ENCODE results near the gene GPR176.
A peak's percentile ranks its signal among the peaks of the same experiment; 100 is the strongest.
"Not testable (repeated sequence)": the region's sequence is repeated elsewhere in the genome, so short reads cannot be mapped to it uniquely, and the experiment has no call there.

GPR176 gene

GRCh38 chr15:39812651-39813050, 107.4 kb downstream of the GPR176 start:
- not testable (repeated sequence) for H3K36me3 ChIP-seq (replicated peaks in 1 of 2; ENCODE audit: control insufficient read depth in 2 of 2, insufficient read depth in 2 of 2, low read length in 2 of 2); H4K91ac ChIP-seq (ENCODE audit: low read depth, low read length, poor library complexity); H2BK5ac ChIP-seq (ENCODE audit: low read length); H3K9ac ChIP-seq (ENCODE audit: low read depth, low read length, poor library complexity); H3K9me3 ChIP-seq (replicated peaks in 1 of 2; ENCODE audit: control insufficient read depth in 2 of 2, insufficient read depth in 1 of 2, low read depth in 1 of 2, low read length in 2 of 2); H2BK15ac ChIP-seq (ENCODE audit: low read length); H2BK120ac ChIP-seq (ENCODE audit: low read depth, low read length); H3K4me3 ChIP-seq (ENCODE audit: low read length in 2 of 2); H3K4ac ChIP-seq (ENCODE audit: low read length); H3K4me2 ChIP-seq (ENCODE audit: insufficient read depth, low read length, poor library complexity, severe bottlenecking); H3K23ac ChIP-seq (ENCODE audit: low read depth, low read length, poor library complexity); H2BK12ac ChIP-seq (ENCODE audit: low read length); H3K14ac ChIP-seq (ENCODE audit: low read length); H2AK5ac ChIP-seq (ENCODE audit: low read depth, low read length); H3K4me1 ChIP-seq (ENCODE audit: control insufficient read depth in 2 of 2, insufficient read depth in 1 of 2, low read depth in 1 of 2, low read length in 2 of 2); H3K27ac ChIP-seq (replicated peaks; ENCODE audit: low read length); H3K79me1 ChIP-seq (ENCODE audit: low read depth, low read length); H3K18ac ChIP-seq (ENCODE audit: low read length); H2AFZ ChIP-seq (ENCODE audit: low read length); DNase-seq (ENCODE audit: low spot score); H4K8ac ChIP-seq (ENCODE audit: low read depth, low read length)
- H3K27me3 ChIP-seq (ENCODE audit: control insufficient read depth in 3 of 3, insufficient read depth in 3 of 3, low read depth in 1 of 3, low read length in 3 of 3) = peaks cover 0 to 28% (median 0%) of the 10 kb centered on the region in 3 experiments
- WGBS, 2 donors (ENCODE audit: extremely low coverage in 2 of 2, insufficient read length in 2 of 2, insufficient replicate concordance in 1 of 2) = no CpG with 5 or more reads among the region's 3 CpGs

GRCh38 chr15:39808909-39809308, 111.2 kb downstream of the GPR176 start:
- H2BK5ac ChIP-seq (ENCODE audit: low read length) = no peak overlapping the region
- H2BK12ac ChIP-seq (ENCODE audit: low read length) = no peak overlapping the region
- peaks cover 0 to 4% of the 10 kb centered on the region in 2 donors for H3K4me1 ChIP-seq (ENCODE audit: control insufficient read depth in 2 of 2, insufficient read depth in 1 of 2, low read depth in 1 of 2, low read length in 2 of 2)
- no peak overlapping the region for H4K91ac ChIP-seq (ENCODE audit: low read depth, low read length, poor library complexity)
- no peak overlapping the region for H2AFZ ChIP-seq (ENCODE audit: low read length)
- no peak overlapping the region for H3K27ac ChIP-seq (replicated peaks; ENCODE audit: low read length)
- H2BK15ac ChIP-seq (ENCODE audit: low read length) = no peak overlapping the region
- no peak overlapping the region for H3K23ac ChIP-seq (ENCODE audit: low read depth, low read length, poor library complexity)
- no peak overlapping the region for H3K18ac ChIP-seq (ENCODE audit: low read length)
- H3K4ac ChIP-seq (ENCODE audit: low read length) = no peak overlapping the region
- no peak overlapping the region for H2AK5ac ChIP-seq (ENCODE audit: low read depth, low read length)
- no peak overlapping the region for H2BK120ac ChIP-seq (ENCODE audit: low read depth, low read length)
- no peak overlapping the region for H3K4me3 ChIP-seq (ENCODE audit: low read length in 2 of 2)
- H3K27me3 ChIP-seq (ENCODE audit: control insufficient read depth in 3 of 3, insufficient read depth in 3 of 3, low read depth in 1 of 3, low read length in 3 of 3) = peaks cover 0 to 19% (median 0%) of the 10 kb centered on the region in 3 experiments
- WGBS, 2 donors (ENCODE audit: extremely low coverage in 2 of 2, insufficient read length in 2 of 2, insufficient replicate concordance in 1 of 2) = no CpG with 5 or more reads among the region's 3 CpGs
- no peak for DNase-seq (ENCODE audit: low spot score)
- H3K9me3 ChIP-seq (replicated peaks in 1 of 2; ENCODE audit: control insufficient read depth in 2 of 2, insufficient read depth in 1 of 2, low read depth in 1 of 2, low read length in 2 of 2) = no peaks in the 10 kb centered on the region
- no peaks in the 10 kb centered on the region for H3K79me1 ChIP-seq (ENCODE audit: low read depth, low read length)
- H3K14ac ChIP-seq (ENCODE audit: low read length) = no peak overlapping the region
- H3K36me3 ChIP-seq (replicated peaks in 1 of 2; ENCODE audit: control insufficient read depth in 2 of 2, insufficient read depth in 2 of 2, low read length in 2 of 2) = no peaks in the 10 kb centered on the region
- H3K4me2 ChIP-seq (ENCODE audit: insufficient read depth, low read length, poor library complexity, severe bottlenecking) = no peak overlapping the region
- no peak overlapping the region for H4K8ac ChIP-seq (ENCODE audit: low read depth, low read length)
- no peak overlapping the region for H3K9ac ChIP-seq (ENCODE audit: low read depth, low read length, poor library complexity)

DNA sequence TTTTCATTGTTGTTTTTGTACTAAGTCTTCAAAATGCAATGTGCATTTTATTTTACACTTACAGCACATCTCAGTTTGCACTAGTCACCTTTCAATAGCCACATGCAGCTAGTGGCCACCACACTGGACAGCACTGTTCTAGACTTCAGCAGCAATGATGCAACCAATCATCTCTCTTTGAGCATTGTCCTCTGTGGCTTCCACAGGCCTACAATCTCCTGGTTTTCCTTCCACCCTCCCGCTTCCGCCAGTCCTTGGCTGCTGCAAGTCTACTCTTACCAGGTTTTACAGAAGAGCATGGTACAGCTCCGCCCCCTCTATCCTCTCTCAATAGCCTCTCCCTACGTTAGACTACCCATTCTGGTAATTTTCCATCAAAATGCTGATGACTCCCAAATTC, 112.3 kb downstream of the GPR176 start:
- no peak overlapping the region for H3K27ac ChIP-seq (replicated peaks; ENCODE audit: low read length)
- peak overlapping the region in 1 of 2 donors; percentile 42 for H3K4me3 ChIP-seq (ENCODE audit: low read length in 2 of 2)
- H2AK5ac ChIP-seq (ENCODE audit: low read depth, low read length) = no peak overlapping the region
- H3K4me1 ChIP-seq (ENCODE audit: control insufficient read depth in 2 of 2, insufficient read depth in 1 of 2, low read depth in 1 of 2, low read length in 2 of 2) = peaks cover 0 to 4% of the 10 kb centered on the region in 2 donors
- H3K79me1 ChIP-seq (ENCODE audit: low read depth, low read length) = no peaks in the 10 kb centered on the region
- H2BK12ac ChIP-seq (ENCODE audit: low read length) = no peak overlapping the region
- no peak for DNase-seq (ENCODE audit: low spot score)
- WGBS, 2 donors (ENCODE audit: extremely low coverage in 2 of 2, insufficient read length in 2 of 2, insufficient replicate concordance in 1 of 2) = no CpG with 5 or more reads among the region's 4 CpGs
- no peak overlapping the region for H3K9ac ChIP-seq (ENCODE audit: low read depth, low read length, poor library complexity)
- no peak overlapping the region for H3K23ac ChIP-seq (ENCODE audit: low read depth, low read length, poor library complexity)
- H3K27me3 ChIP-seq (ENCODE audit: control insufficient read depth in 3 of 3, insufficient read depth in 3 of 3, low read depth in 1 of 3, low read length in 3 of 3) = peaks cover 0 to 13% (median 0%) of the 10 kb centered on the region in 3 experiments
- H2BK15ac ChIP-seq (ENCODE audit: low read length) = no peak overlapping the region
- no peak overlapping the region for H3K18ac ChIP-seq (ENCODE audit: low read length)
- H3K4me2 ChIP-seq (ENCODE audit: insufficient read depth, low read length, poor library complexity, severe bottlenecking) = no peak overlapping the region
- H3K9me3 ChIP-seq (replicated peaks in 1 of 2; ENCODE audit: control insufficient read depth in 2 of 2, insufficient read depth in 1 of 2, low read depth in 1 of 2, low read length in 2 of 2) = no peaks in the 10 kb centered on the region
- no peak overlapping the region for H3K14ac ChIP-seq (ENCODE audit: low read length)
- H2BK120ac ChIP-seq (ENCODE audit: low read depth, low read length) = no peak overlapping the region
- no peak overlapping the region for H3K4ac ChIP-seq (ENCODE audit: low read length)
- H2BK5ac ChIP-seq (ENCODE audit: low read length) = no peak overlapping the region
- H2AFZ ChIP-seq (ENCODE audit: low read length) = no peak overlapping the region
- no peak overlapping the region for H4K8ac ChIP-seq (ENCODE audit: low read depth, low read length)
- H4K91ac ChIP-seq (ENCODE audit: low read depth, low read length, poor library complexity) = no peak overlapping the region
- H3K36me3 ChIP-seq (replicated peaks in 1 of 2; ENCODE audit: control insufficient read depth in 2 of 2, insufficient read depth in 2 of 2, low read length in 2 of 2) = no peaks in the 10 kb centered on the region

DNA sequence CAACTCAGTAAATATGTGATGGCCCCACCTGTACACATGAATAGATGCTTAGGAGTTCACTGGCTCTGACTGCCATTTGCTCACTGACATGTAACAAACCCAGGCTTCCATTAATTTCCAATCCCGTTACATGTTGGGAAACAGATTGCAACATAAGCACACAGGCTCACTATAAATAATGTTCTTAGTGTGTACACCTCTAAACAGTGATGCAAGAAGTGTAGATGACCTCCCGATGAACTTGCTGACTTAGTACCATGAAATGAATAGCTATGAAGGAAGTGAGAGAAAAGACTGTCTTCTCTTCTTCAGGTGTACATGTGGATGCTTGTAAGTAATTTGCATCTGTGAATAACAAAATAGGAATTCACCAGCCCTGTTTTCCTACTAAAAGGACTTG, 116.0 kb downstream of the GPR176 start:
- WGBS, 2 donors (ENCODE audit: extremely low coverage in 2 of 2, insufficient read length in 2 of 2, insufficient replicate concordance in 1 of 2) = no CpG with 5 or more reads among the region's 2 CpGs
- Histone ChIP-seq H2BK120ac (ENCODE audit: low read depth, low read length) (no peak overlapping the region), H2BK5ac (ENCODE audit: low read length) (no peak overlapping the region), H3K79me1 (ENCODE audit: low read depth, low read length) (no peaks in the 10 kb centered on the region), H3K36me3 (replicated peaks in 1 of 2; ENCODE audit: control insufficient read depth in 2 of 2, insufficient read depth in 2 of 2, low read length in 2 of 2) (peaks cover 0 to 7% of the 10 kb centered on the region in 2 donors), H3K4me3 (ENCODE audit: low read length in 2 of 2) (no peak overlapping the region), H4K91ac (ENCODE audit: low read depth, low read length, poor library complexity) (no peak overlapping the region), H3K27ac (replicated peaks; ENCODE audit: low read length) (no peak overlapping the region), H3K4me2 (ENCODE audit: insufficient read depth, low read length, poor library complexity, severe bottlenecking) (no peak overlapping the region), H3K9me3 (replicated peaks in 1 of 2; ENCODE audit: control insufficient read depth in 2 of 2, insufficient read depth in 1 of 2, low read depth in 1 of 2, low read length in 2 of 2) (no peaks in the 10 kb centered on the region), H3K23ac (ENCODE audit: low read depth, low read length, poor library complexity) (no peak overlapping the region), H3K18ac (ENCODE audit: low read length) (no peak overlapping the region), H2BK12ac (ENCODE audit: low read length) (no peak overlapping the region), H2AK5ac (ENCODE audit: low read depth, low read length) (no peak overlapping the region), H2BK15ac (ENCODE audit: low read length) (no peak overlapping the region), H2AFZ (ENCODE audit: low read length) (no peak overlapping the region), H3K14ac (ENCODE audit: low read length) (no peak overlapping the region), H3K9ac (ENCODE audit: low read depth, low read length, poor library complexity) (no peak overlapping the region), H3K4me1 (ENCODE audit: control insufficient read depth in 2 of 2, insufficient read depth in 1 of 2, low read depth in 1 of 2, low read length in 2 of 2) (peaks cover 0 to 4% of the 10 kb centered on the region in 2 donors), H4K8ac (ENCODE audit: low read depth, low read length) (no peak overlapping the region), H3K27me3 (ENCODE audit: control insufficient read depth in 3 of 3, insufficient read depth in 3 of 3, low read depth in 1 of 3, low read length in 3 of 3) (peaks cover 0 to 11% (median 0%) of the 10 kb centered on the region in 3 experiments), H3K4ac (ENCODE audit: low read length) (no peak overlapping the region)
- DNase-seq (ENCODE audit: low spot score) = no peak

Measured in neuronal stem cell (in vitro differentiated cells).